Measurements from ENCODE around the gene ZNF827. TPM values are rescaled to one million over a fixed set of nuclear protein-coding genes. Genes with fewer than 3 reads are reported as not detected.
A peak's percentile ranks its signal among the peaks of the same experiment; 100 is the strongest.

Gene ZNF827
- total RNA-seq, 1 experiment from 2014 or later: 10.8 TPM

DNA sequence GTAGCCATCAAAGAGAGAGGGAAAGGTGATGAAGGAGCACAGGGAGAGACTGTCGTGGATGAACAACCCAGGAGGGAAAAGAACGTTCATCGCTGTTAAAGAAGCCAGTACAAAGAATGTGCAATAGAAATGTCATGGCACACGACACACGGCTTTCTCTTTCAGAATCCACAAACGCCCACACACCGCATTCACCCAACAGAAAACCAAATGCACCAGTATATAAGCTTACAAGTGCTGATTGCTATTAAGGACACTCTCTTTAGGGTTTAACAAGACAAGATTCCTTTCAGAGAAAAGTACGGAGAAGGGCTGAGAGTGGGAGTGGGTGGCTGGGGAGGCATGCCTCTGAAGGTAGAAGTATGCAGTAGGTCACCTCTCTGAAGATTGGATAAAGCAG is 178.4 kb downstream of the ZNF827 start:
- DNase-seq (ENCODE audit: low spot score): no peak

DNA sequence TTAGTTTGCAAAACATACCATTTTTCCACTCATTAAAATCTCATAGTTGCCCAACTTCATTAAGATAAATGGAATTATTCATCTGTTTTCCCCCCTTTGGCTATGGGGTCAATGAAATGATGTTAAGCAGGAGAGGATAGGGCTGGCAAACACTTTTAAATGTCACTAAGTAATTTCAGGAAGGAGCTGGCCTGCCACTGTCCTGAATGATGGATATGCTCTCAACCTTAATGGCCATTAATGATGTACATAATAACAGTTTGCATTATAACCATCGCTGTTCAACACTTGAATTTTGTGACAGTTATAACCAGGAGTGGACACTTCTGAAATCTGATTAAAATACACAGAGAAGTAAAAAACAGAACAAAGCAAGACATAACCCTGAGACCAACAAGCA is 181.4 kb downstream of the ZNF827 start:
- no peak for DNase-seq (ENCODE audit: low spot score)

DNA sequence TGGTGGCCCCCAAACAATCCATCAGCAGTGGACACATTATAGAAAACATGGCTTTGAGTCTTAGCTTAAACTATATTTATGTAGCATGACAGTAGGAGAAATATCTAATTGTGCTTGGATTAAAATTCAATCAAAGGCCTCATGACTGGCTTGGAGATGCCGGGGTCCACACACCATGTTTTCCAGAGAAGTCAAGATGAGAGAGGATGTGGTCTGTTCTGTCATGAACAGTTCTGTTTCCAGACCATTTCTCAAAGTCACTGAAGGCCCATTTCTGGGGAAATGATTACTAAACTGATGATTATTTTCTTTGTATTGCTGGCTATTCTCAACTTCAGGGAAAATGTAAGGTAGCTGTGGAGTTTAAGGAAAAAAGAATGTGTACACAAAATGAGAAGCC is 182.4 kb downstream of the ZNF827 start:
- no peak for DNase-seq (ENCODE audit: low spot score)

DNA sequence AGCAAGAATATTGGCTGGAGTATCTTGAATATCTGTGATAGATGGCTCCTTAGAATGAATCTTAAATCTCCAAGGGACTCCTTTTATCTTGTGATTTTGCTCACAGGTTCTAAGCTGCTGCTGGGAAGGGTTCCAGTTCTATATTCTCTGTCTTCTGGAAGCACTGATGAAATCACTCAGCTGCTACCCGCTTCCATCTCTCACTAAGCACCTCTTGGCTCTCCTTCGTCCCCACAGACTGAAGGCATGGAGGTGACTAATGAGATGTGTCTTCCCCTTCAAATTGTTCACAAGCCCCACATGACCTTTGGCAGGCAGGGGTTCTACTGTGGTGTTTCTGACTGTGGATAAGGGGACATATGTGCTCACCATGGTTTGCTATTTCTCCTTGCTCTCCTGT is 182.8 kb downstream of the ZNF827 start:
- no peak for DNase-seq (ENCODE audit: low spot score)

DNA sequence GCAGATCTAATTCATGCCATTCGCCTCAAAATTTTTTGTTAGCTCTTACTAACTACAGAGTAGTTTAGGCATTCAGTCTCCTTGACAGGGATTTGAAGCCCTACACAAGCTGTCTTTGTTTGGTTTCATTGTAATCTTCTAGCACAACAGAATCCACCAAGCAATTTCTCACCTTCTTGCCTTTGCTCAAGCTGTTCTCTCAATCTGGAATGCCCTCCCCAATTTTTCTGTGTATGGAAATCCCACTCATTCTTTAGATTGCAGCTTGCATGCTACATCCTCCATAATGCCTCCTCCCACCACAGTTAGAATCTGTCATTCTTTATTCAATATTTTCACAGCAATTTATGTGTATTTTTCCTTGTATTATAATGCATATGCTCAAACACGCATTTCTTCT is 195.0 kb downstream of the ZNF827 start:
- DNase-seq (ENCODE audit: low spot score): no peak

DNA sequence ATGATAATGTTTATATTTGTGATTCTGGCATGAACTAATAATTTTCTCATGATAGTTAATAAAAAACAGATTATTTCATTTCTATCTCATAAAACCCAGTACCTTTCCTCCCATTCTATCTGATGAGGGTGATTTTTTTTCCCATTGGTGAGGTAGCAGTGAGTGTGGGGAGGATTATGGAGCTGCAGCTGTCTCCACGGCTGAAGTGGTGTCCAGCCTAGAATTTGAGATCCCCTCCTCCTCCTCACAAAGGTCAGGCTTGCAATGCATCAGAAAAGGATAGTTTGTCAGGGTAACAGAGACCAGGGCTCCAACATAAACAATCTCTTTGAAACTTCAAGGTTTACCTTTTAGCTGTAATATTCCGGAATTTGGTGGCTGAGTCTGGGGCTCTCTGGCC is 197.8 kb downstream of the ZNF827 start:
- no peak for DNase-seq (ENCODE audit: low spot score)

DNA sequence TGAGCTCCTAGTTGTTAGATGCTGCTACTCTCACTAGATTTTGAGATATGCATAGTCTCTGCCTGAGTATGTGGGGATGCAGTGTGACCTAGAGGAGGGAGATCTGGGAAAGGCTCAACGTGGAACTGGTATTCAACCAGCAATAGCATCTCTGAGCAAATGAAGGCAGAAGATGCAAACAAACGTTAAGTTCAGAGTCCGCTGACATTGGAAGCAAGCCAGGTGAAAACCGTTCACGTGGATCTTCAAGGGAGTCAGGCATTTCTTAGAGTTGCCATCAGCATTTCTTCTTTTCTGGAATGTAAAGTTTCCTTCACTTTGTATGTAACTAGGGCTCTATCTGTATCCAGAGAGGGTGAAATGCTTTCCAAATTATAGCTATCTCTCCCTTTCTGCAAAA is 198.8 kb downstream of the ZNF827 start:
- no peak for DNase-seq (ENCODE audit: low spot score)

DNA sequence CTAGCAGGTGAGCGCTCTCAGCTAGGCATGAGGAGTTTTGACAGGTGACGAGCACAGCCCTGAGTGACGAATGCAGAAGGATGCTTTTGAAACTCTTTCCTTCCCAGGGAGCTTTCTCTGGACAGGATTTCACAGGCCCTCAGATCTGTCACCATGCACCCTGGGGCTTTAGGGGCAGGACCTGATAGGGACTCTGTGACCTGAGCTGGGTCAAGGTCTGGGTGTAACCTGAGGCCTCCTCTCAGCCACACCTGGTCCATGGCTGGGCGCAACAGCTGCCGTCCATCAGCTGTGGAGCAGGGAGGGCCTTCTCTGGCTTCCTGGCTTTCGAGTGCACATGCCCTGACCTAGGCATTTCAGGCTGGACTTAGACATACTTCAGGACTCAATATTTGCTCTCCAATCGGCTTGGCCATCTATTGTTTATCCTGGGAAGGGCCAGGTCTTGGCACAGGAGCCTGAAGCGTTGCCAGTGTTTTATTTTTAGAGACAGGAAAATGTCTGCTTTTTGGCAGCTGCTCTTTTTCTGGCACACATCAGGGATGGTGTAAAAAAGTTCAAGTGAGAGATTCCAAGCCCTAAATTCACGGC is 202.3 kb downstream of the ZNF827 start:
- DNase-seq (ENCODE audit: low spot score): no peak

DNA sequence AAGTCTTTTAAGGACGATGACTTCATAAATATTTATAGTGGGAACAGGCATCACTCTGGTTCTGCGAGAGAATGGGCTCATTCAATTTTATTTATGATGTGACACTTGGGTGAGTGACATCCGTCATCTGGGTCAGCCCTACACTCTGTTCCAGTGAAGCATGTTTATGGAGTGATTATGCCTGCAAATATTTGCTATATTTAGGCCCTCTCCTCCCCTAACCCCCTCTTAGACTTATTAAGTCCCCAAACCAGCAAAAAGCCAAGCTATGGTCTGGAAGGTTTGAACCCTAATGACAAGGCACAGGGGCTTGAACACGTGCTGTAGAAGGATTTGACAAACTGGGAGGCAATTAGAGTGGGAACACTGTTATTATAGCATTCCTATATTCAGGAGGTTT is 202.8 kb downstream of the ZNF827 start:
- no peak for DNase-seq (ENCODE audit: low spot score)

DNA sequence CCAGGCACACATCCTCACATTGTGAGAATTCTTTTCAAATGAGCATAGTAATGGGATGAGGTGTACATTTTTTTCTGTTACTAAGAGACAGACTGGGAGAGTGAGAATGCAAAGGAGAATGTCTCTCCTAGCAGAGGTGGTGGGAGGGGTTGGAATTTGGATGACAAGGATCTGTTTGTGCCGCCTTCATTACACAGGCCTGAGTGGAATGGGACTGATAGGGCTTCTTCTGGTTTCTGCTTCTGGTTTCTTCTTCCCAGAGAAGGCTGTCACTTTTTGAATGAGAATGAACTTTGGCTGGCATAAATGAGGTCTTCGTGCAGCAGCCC is 203.3 kb downstream of the ZNF827 start:
- peak; percentile 94 for DNase-seq (ENCODE audit: low spot score)

DNA sequence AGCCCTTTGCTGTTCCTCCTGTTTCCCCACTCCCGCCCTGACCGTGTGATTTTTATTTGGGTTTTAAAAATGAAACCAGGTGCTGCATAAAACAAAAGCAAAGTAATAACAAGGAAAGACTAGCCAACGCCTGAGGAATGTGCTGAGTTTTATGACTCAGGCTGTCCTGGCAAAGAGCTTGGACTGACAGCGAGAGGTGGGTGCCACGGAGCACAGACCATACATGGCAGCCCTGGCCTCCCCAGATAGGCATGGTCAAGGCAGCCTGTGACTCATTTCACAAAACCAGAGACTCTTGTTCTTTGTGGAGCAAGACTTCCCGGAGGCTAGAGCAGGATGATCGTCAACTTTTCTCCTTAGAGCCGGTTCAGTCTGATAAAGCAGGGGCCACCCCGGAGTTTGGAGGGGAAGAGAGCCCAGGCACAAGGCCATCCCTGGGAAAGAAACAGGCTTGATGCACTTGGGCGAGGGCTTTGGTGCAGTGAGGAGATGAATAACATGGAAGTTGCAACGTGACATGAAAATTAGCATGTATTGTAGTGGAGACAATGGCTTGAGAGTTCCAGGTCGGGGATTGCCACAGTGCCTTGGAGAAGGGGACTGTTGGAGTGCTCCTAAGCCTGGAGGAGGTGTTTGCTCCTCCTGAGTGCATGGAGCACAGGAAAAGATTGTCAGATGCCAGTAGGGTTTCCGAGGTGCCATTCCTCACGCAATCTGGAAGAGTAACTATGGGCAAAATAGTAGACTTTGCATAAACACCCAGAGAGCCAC is 203.9 kb downstream of the ZNF827 start:
- DNase-seq (ENCODE audit: low spot score): peak; percentile 95

DNA sequence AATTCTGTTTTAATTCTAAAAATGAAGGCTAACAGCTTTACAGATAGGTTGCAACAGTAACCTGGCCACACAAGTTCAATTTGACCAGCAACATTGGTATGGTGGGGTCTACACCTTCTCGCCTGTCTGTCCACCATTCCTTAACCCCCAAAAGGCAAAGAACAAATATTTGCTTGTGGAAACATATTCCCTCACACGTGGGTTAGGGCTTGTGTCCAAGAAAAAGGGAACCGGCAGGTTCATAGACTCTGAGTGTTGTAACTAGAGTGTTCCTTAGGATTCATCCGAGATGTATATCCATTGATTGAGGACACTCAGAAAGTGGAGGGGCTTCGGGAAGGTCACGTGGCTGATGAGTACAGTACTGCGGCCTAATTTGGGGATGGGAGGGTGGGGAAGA is 204.6 kb downstream of the ZNF827 start:
- DNase-seq (ENCODE audit: low spot score): no peak

DNA sequence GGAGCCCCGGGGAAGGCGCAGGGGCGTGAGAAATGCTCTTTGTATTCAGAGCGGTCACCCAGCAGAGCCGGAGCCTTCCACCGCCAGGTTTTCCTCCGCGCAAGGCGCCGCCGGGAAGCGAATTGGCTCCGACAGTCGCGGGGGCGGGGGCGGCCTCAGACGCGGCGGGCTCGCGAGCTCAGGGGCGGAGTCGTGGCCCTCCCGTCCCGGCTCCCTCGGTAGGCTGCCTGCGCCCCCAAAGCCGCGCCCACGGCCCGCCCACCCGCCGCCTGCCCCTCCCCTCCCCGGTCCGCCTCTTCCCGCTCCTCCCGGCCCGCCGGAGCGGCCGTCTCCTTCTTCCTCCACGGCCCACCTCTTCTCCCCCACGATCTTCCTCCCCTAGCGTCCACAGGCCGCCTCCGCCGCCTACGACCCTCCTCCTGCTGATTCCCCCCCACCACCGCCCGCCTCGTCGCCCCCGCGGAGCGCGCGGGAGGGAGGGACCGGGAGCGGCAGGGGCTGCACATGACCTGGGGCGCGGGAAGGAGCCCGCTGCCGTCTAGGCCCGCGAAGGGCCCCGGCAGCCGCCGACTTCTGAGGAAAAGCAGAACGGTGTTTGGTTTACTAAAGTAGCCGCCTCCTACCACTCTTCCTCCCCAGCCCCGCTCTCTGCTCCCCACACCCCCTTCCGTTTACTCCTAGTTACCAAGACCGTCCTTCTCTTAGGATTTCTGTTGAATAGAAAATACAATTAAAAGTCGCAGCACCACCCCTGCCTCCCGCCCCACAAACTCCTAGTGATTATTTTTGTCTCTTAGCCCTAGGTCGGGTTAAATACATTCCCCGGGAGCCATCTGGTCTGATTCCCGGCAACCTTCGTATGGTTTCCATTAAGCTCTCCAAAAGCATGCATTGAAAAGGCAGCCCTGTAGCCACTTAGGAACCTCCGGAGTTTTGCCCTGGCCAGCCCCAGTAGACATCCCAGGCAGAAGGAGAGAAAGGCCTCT is 205.4 kb downstream of the ZNF827 start:
- peak; percentile 78 for DNase-seq (ENCODE audit: low spot score)

DNA sequence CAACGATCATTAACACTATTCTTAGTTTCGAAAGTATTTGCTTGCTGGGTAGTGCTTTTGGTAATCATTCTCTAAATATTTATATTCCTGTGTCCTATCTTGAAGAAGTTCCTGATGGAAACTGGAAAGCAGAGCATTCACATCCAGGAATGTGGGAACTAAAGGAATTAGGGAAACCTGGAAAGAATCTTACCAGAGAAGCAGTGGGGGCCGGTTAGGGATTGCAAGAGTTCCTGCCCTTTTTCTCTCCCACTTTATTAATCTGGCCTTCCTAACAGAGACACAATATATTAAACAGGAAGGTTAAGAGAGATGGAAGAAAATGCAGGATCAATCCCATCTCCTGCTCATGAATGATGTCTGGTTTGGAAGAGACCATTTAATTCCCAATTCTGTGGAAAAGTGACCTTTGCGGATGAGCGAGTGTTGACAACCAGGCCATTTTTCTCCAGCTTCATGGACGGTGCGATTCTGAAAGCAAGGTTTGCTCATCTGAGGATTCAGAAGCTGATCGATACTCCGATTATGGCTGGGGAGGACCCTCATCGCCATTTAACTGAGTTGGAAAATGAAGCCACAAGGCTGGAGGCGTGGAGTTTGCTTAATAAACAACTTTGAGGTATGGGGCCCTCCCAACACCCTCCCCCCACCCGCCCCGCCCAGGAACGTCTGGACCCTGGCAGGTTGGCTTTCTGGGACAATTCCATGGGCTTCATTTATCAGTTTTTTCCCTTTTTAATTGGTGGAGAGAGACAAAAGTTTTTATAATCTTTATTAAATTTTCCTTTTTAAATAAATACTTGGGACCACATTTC is 206.4 kb downstream of the ZNF827 start:
- DNase-seq (ENCODE audit: low spot score): peak; percentile 7

DNA sequence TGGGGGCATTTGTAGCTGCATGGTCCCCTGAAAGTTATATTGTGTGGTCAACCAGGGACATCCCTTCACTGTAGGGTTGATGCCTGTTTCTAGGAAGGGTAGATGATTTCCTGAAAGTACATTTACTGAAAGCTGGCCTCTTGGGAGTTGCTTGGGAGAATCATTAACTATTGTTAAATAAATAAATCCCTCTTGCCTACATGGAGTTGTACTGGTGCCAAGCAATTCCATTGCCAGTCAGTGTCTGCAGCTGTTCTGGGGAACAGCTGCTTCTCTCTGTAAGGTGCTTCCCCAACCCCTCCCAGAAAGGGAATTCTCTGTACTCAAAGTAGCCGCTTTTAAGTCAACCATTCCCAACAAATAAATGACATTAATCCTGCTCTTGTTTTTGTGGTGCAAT is 207.6 kb downstream of the ZNF827 start:
- DNase-seq (ENCODE audit: low spot score): peak; percentile 13

DNA sequence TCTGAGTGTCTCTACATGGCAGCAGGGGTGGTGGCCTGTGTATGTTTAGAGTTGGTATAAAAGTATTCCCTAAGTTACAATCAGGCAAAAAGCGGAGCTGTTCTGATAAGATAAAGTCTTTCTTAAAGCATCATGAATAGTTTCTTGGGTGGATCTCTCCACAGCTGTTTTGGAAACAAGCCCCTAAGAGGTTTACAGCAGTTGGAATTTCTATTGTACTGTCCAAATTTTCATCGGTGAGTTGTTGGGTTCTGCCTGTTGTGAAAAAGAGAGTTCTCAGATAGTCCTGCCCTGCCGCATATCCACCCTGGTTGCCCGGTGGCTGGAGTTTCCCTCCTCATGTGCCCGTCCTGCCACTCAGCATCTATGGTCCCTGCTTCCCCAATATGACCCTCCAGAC is 208.6 kb downstream of the ZNF827 start:
- DNase-seq (ENCODE audit: low spot score): no peak

DNA sequence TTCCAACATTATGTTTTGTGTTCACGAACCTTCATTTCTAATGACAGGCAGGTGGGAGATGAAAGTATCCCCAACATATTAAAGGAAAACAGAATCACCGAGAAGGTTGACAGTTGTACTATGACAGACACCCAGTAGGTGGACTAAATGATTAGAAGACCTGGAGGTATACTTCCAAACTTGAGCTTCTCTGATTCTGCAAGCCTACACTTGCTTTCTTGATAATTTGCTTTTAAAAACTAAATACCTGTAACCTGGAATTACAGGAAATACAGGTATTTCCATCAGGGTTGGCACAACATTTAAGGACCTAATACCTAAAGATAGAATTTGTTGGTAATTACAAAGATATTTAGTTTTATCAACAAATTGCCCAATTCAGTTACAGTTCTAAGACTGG is 215.3 kb downstream of the ZNF827 start:
- no peak for DNase-seq (ENCODE audit: low spot score)

DNA sequence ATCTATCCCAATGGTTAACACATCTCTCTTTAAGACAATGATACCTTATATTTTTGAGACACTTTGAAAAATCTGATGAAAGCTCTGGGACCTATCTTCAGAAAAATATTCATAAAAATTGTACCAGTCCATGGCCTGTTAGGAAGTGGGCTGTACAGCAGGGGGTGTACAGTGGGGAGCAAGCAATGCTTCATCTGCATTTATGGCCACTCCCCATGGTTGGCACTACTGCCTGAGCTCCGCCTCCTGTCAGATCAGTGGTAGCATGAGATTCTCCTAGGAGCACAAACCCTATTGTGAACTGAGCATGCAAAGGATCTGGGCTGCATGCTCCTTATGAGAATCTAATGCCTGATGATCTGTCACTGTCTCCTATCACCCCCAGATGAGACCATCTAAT is 216.1 kb downstream of the ZNF827 start:
- no peak for DNase-seq (ENCODE audit: low spot score)

DNA sequence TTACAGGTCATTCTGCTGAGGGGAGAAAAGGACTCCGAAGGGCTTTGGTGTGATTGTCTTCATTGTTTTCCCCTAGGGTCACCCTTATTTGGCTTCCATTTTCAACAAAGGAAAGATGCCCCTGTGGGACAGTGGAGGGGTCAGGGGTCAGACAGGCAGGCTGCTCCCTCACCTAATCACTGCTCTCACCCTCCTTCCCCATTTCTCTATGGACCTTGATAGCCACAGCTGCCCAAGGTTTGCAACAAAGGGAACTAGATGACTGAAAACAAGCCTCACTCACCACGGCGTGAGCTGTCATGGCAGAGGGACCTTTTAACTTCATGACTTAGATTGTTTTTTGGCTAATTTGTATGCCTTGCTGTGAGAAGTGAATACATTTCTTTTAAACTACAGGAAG is 218.0 kb downstream of the ZNF827 start:
- DNase-seq (ENCODE audit: low spot score): no peak

DNA sequence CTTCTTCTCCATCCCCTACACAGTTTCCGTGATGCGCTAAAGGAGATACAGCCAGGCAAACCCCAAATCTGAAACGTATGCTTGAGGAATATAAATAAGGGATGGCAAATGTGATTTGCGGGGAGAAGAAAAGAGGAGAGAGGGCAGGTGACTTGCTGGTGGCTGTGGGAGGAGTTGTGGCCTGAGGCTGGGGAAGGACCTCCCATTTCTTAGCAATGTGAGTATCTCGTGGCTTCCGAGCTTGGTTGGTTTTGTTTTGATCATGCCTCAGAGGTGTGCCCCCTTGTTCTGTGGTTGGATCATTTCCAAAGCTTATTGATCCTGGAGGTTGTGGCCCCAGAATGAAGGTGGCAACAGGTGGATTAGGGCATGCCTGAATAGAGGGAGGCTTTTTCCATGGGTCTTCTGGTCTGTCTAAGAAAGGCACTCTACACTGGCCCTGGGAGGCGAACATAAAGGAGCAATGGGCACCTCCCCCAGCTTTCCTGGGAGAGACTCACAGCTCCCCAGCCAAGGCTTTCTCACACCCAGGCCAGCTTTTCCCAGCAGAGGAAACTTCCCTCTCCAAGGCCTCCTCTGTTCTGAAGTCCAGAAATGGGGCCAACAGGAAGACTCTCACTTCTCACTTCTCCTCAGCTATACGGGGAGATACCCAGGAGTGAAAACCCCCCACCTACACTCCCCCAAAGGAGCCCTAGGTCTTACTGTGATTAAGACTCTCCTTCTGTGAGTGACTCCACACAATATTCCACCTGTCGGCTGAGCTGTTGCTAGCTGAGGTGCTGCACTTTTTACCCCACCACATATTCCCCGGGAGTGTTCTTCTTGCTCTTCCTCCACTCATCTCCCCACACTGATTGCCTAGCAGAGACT is 218.6 kb downstream of the ZNF827 start:
- no peak for DNase-seq (ENCODE audit: low spot score)

DNA sequence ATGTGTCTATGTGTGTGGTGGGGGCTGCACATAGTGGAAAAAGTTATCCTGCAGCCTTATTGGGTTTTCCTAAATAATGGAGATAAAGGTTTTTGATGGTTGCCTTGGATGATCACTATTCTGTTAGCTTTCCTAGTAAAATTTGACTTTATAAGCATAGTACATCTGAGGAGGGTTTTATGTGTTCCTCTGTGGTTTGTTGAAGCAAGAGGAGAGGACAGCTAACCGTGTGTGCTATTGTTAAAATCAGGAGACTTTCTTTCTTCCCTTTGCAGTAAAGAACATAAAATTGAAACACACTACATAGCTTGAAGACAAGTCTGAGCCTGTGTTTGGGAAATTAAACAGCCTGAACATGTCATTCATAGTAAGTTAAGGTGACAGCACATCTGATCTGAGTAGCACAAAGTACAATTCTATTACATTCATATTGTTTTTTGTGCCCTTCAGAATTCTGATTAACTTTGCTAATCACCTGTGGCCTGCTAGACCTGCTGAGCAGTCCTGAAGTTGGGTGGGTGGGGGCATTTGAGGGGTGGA is 221.9 kb downstream of the ZNF827 start:
- DNase-seq (ENCODE audit: low spot score): no peak
